Keratinocyte (primary cell): ENCODE results near the gene ALK. TPM values are rescaled to one million over a fixed set of nuclear protein-coding genes. Genes with fewer than 3 reads are reported as not detected.

Experiments used
- DNase-seq: peaks from one replicate; pipeline ENCODE4 v3.0.0-alpha.2; 2011; ENCODE audit warnings: low read depth, missing footprints, low spot score
- FAIRE-seq: peaks from 2 replicates; lab custom pipeline; 2011; peaks lifted over from hg19 to GRCh38; lab: Jason Lieb, UNC
- H2AFZ ChIP-seq: 2 replicates; pipeline ENCODE4 v1.6.0; 2012; ENCODE audit warnings: low read length, control low read depth, inconsistent platforms; ENCODE audit not compliant: control insufficient read depth
- H3K27ac ChIP-seq: 2 replicates; pipeline ENCODE4 v1.5.1; 2011; ENCODE audit warnings: low read length; ENCODE audit not compliant: control insufficient read depth, insufficient read depth
- H3K27me3 ChIP-seq: 3 replicates; pipeline ENCODE4 v1.6.0; 2011; ENCODE audit warnings: low read length; ENCODE audit not compliant: control insufficient read depth, insufficient read depth; ENCODE audit errors: extremely low read depth
- H3K36me3 ChIP-seq, 2 experiments: 2 replicates in 1 of 2; 3 replicates in 1 of 2; pipeline ENCODE4 v1.5.1; 2011; ENCODE audit warnings: low read length in 2 of 2, mild to moderate bottlenecking in 1 of 2; ENCODE audit not compliant: control insufficient read depth in 2 of 2, insufficient read depth in 2 of 2; ENCODE audit errors: extremely low read depth in 1 of 2
- H3K4me1 ChIP-seq: 3 replicates; pipeline ENCODE4 v1.5.1; 2011; ENCODE audit warnings: low read length; ENCODE audit not compliant: control insufficient read depth, insufficient read depth; ENCODE audit errors: extremely low read depth
- H3K4me2 ChIP-seq: 3 replicates; pipeline ENCODE4 v1.6.0; 2011; ENCODE audit warnings: low read depth, low read length; ENCODE audit not compliant: control insufficient read depth, insufficient read depth; ENCODE audit errors: extremely low read depth
- H3K4me3 ChIP-seq, 3 experiments: fragments of 200-600 bp in 1 of 3; sonication (generic) in 1 of 3; 2 replicates in 2 of 3; 3 replicates in 1 of 3; pipeline ENCODE4 v1.5.1; 2011 to 2016; ENCODE audit warnings: low read length in 3 of 3, mild to moderate bottlenecking in 3 of 3, control low read depth in 2 of 3, inconsistent platforms in 1 of 3, low read depth in 1 of 3, mixed read lengths in 1 of 3, mixed run types in 1 of 3, moderate library complexity in 1 of 3; ENCODE audit not compliant: control insufficient read depth in 2 of 3, insufficient read depth in 2 of 3; ENCODE audit errors: extremely low read depth in 1 of 3
- H3K79me2 ChIP-seq: 2 replicates; pipeline ENCODE4 v1.6.0; 2012; ENCODE audit warnings: low read length; ENCODE audit not compliant: control insufficient read depth, insufficient read depth
- H3K9ac ChIP-seq: 3 replicates; pipeline ENCODE4 v1.6.0; 2011; ENCODE audit warnings: low read length; ENCODE audit not compliant: control insufficient read depth, insufficient read depth; ENCODE audit errors: extremely low read depth
- H3K9me1 ChIP-seq: 3 replicates; pipeline ENCODE4 v1.6.0; 2011; ENCODE audit warnings: low read length; ENCODE audit not compliant: control insufficient read depth, insufficient read depth; ENCODE audit errors: extremely low read depth
- H3K9me3 ChIP-seq: 2 replicates; pipeline ENCODE4 v1.5.1; 2012; ENCODE audit warnings: low read depth, low read length; ENCODE audit not compliant: control insufficient read depth
- H4K20me1 ChIP-seq: 3 replicates; pipeline ENCODE4 v1.6.0; 2011; ENCODE audit warnings: low read length; ENCODE audit not compliant: control insufficient read depth, insufficient read depth; ENCODE audit errors: extremely low read depth
- EZH2 ChIP-seq: IDR thresholded peaks from one replicate; pipeline ENCODE4 v1.6.1; 2012; ENCODE audit warnings: inconsistent platforms, mild to moderate bottlenecking, low read length, moderate library complexity
- dilution Hi-C: fragments of 300-500 bp; cut with MboI; formaldehyde crosslinking; loops from one replicate; pipeline ENCODE4 v1.7.0; 2020; ENCODE audit warnings: low sequenced_read_pairs; ENCODE audit not compliant: extremely low pct_ligation_motif_present
- polyA plus RNA-seq, 5 experiments: library from polyadenylated mRNA; depleted of rRNA in 3 of 5; stranded (reverse) in 3 of 5; stranded (forward) in 1 of 5; unstranded in 1 of 5; fragments of >200 nt; gene quantifications; 1 replicate in 1 of 5; 2 replicates in 3 of 5; 3 replicates in 1 of 5; pipeline versions ENCODE4 v1.2.1 to v1.2.3, GENCODE V29; 2011 to 2012; ENCODE audit warnings: missing spikeins in 2 of 5, low read depth in 1 of 5, low replicate concordance in 1 of 5
- TF ChIP-seq, protein P1 (sequence below), 3 experiments: IDR thresholded peaks in 1 of 3; conservative IDR thresholded peaks in 1 of 3; optimal IDR thresholded peaks in 1 of 3; 2 replicates in 2 of 3; 3 replicates in 1 of 3; pipeline versions ENCODE3 to v1.5.1; 2011; ENCODE audit warnings: low read length in 3 of 3, mild to moderate bottlenecking in 3 of 3, moderate library complexity in 2 of 3, control low read depth in 1 of 3, inconsistent platforms in 1 of 3; ENCODE audit not compliant: insufficient read depth in 2 of 3; ENCODE audit errors: extremely low read depth in 1 of 3

The ALK gene
- polyA plus RNA-seq, 1 donor (not counting 4 experiments of a cell fraction or from before 2014, with no cell fraction given) = not detected

GRCh38 chr2:29610569-29610968 is 310.8 kb downstream of the ALK start:
- Histone ChIP-seq H3K79me2 (no peaks in the 10 kb centered on the region), H3K9ac (no peak overlapping the region), H3K27ac (no peak overlapping the region), H4K20me1 (no peaks in the 10 kb centered on the region), H3K9me1 (no peaks in the 10 kb centered on the region), H3K4me3 (no peak overlapping the region), H3K4me2 (no peak overlapping the region), H3K27me3 (no peaks in the 10 kb centered on the region), H3K9me3 (no peaks in the 10 kb centered on the region), H3K36me3 (no peaks in the 10 kb centered on the region), H3K4me1 (peaks cover 16% of the 10 kb centered on the region), H2AFZ (no peak overlapping the region)
- TF ChIP-seq, protein P1, sequence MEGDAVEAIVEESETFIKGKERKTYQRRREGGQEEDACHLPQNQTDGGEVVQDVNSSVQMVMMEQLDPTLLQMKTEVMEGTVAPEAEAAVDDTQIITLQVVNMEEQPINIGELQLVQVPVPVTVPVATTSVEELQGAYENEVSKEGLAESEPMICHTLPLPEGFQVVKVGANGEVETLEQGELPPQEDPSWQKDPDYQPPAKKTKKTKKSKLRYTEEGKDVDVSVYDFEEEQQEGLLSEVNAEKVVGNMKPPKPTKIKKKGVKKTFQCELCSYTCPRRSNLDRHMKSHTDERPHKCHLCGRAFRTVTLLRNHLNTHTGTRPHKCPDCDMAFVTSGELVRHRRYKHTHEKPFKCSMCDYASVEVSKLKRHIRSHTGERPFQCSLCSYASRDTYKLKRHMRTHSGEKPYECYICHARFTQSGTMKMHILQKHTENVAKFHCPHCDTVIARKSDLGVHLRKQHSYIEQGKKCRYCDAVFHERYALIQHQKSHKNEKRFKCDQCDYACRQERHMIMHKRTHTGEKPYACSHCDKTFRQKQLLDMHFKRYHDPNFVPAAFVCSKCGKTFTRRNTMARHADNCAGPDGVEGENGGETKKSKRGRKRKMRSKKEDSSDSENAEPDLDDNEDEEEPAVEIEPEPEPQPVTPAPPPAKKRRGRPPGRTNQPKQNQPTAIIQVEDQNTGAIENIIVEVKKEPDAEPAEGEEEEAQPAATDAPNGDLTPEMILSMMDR (optimal IDR thresholded peaks at IDR 0.05 in 1 of 3, IDR thresholded peaks at IDR 0.05 in 1 of 3, conservative IDR thresholded peaks at IDR 0.05 in 1 of 3; ENCODE audit: extremely low read depth in 1 of 3, insufficient read depth in 2 of 3, low read length in 3 of 3) = no peak
- TF ChIP-seq EZH2 = no peak
- no peak for DNase-seq
- dilution Hi-C loops = no loop called here
- no peak for FAIRE-seq

DNA sequence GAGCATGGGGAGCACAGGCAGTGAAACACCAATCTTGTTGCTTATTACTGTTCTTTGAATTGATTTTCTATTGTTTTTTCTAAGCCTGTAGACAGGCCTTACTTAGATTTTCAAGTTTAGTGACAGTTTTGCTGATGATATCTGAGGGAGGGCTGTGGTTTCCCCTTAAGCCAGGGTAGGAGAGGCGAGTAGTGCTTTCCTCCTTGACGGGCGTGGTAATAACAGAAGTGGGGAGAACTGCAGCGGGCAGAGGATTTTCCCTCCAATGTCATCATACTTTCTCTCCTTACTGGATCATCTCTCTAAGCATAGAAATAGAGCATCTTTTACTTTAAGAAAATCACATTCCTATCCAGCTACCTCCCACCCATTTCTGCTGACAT is 314.4 kb downstream of the ALK start:
- Histone ChIP-seq H3K9me3 (no peaks in the 10 kb centered on the region), H3K36me3 (no peaks in the 10 kb centered on the region), H3K4me1 (peaks cover 19% of the 10 kb centered on the region), H3K9me1 (no peaks in the 10 kb centered on the region), H3K4me2 (no peak overlapping the region), H3K27ac (no peak overlapping the region), H3K4me3 (no peak overlapping the region), H3K9ac (no peak overlapping the region), H3K79me2 (no peaks in the 10 kb centered on the region), H2AFZ (no peak overlapping the region), H4K20me1 (no peaks in the 10 kb centered on the region), H3K27me3 (no peaks in the 10 kb centered on the region)
- FAIRE-seq (peak; percentile 9), DNase-seq (no peak)
- dilution Hi-C loops = no loop called here
- no peak for TF ChIP-seq EZH2
- TF ChIP-seq, protein P1 (optimal IDR thresholded peaks at IDR 0.05 in 1 of 3, IDR thresholded peaks at IDR 0.05 in 1 of 3, conservative IDR thresholded peaks at IDR 0.05 in 1 of 3; ENCODE audit: extremely low read depth in 1 of 3, insufficient read depth in 2 of 3, low read length in 3 of 3) = no peak
